MM.1S (cell line): ENCODE data around the gene PDIA6.

ENCODE experiments used
- DNase-seq: peaks from one replicate; pipeline ENCODE4 v3.0.0-alpha.2; 2015
- H2AFZ ChIP-seq: fragments of 300-600 bp; sonication (generic); 2 replicates; pipeline ENCODE4 v1.6.0; 2016; ENCODE audit warnings: antibody characterized with exemption, low read length
- H3F3A ChIP-seq: fragments of 300-600 bp; sonication (generic); 2 replicates; pipeline ENCODE4 v1.6.1; 2016; ENCODE audit warnings: mild to moderate bottlenecking, antibody characterized with exemption, low read length, moderate library complexity, mixed read lengths; ENCODE audit not compliant: insufficient read depth
- H3K27ac ChIP-seq: fragments of 300-600 bp; sonication (generic); 2 replicates; pipeline ENCODE4 v1.5.1; 2016; ENCODE audit warnings: mild to moderate bottlenecking, low read length
- H3K27me3 ChIP-seq: fragments of 300-600 bp; sonication (generic); replicated peaks from 2 replicates; pipeline ENCODE4 v1.6.0; 2016; ENCODE audit warnings: low read length; ENCODE audit not compliant: insufficient read depth
- H3K36me3 ChIP-seq: fragments of 300-600 bp; sonication (generic); replicated peaks from 2 replicates; pipeline ENCODE4 v1.6.1; 2016; ENCODE audit warnings: mild to moderate bottlenecking, low read length, mixed read lengths; ENCODE audit not compliant: insufficient read depth
- H3K4me1 ChIP-seq: fragments of 300-600 bp; sonication (generic); 2 replicates; pipeline ENCODE4 v1.6.1; 2016; ENCODE audit warnings: low read length, mixed read lengths
- H3K4me2 ChIP-seq: fragments of 300-600 bp; sonication (generic); 2 replicates; pipeline ENCODE4 v1.6.0; 2016; ENCODE audit warnings: low read depth, low read length
- H3K4me3 ChIP-seq: fragments of 300-600 bp; sonication (generic); 2 replicates; pipeline ENCODE4 v1.5.1; 2016; ENCODE audit warnings: low read length, mixed read lengths
- H3K79me2 ChIP-seq: fragments of 300-600 bp; sonication (generic); 2 replicates; pipeline ENCODE4 v1.6.1; 2016; ENCODE audit warnings: mixed run types, low read length, mixed read lengths
- H3K9ac ChIP-seq: fragments of 300-600 bp; sonication (generic); 2 replicates; pipeline ENCODE4 v1.6.1; 2016; ENCODE audit warnings: low read length, mixed read lengths
- H3K9me2 ChIP-seq: fragments of 300-600 bp; sonication (generic); replicated peaks from 2 replicates; pipeline ENCODE4 v1.6.1; 2016; ENCODE audit warnings: mild to moderate bottlenecking, low read length, mixed read lengths; ENCODE audit not compliant: insufficient read depth
- H3K9me3 ChIP-seq: fragments of 300-600 bp; sonication (generic); replicated peaks from 2 replicates; pipeline ENCODE4 v1.6.1; 2016; ENCODE audit warnings: mild to moderate bottlenecking, low read length, mixed read lengths; ENCODE audit not compliant: insufficient read depth
- H4K20me1 ChIP-seq: fragments of 300-600 bp; sonication (generic); 2 replicates; pipeline ENCODE4 v1.6.1; 2016; ENCODE audit warnings: mild to moderate bottlenecking, low read length, moderate library complexity, mixed read lengths; ENCODE audit not compliant: insufficient read depth
- CTCF ChIP-seq: fragments of 300-600 bp; sonication (generic); IDR thresholded peaks from 2 replicates; pipeline ENCODE4 v1.5.1; 2016; ENCODE audit warnings: antibody characterized with exemption, low read length, mixed read lengths
- EZH2 ChIP-seq: fragments of 300-600 bp; sonication (generic); optimal IDR thresholded peaks from 2 replicates; pipeline ENCODE3; 2017; ENCODE audit warnings: low read depth, mild to moderate bottlenecking, antibody characterized with exemption, low read length, mixed read lengths
- EZH2phosphoT487 ChIP-seq: fragments of 300-600 bp; sonication (generic); IDR thresholded peaks from 2 replicates; pipeline ENCODE4 v1.6.1; 2018; ENCODE audit warnings: antibody characterized with exemption, low read length

Gene PDIA6

GRCh38 chr2:10770956-10771750 lies 41.4 kb downstream of the PDIA6 start:
- no peak for DNase-seq
- Histone ChIP-seq H3K9me3 (no peaks in the 10 kb centered on the region), H3K4me3 (no peak overlapping the region), H3K4me2 (no peak overlapping the region), H3K36me3 (no peaks in the 10 kb centered on the region), H3K27ac (no peak overlapping the region), H2AFZ (no peak overlapping the region), H3K4me1 (no peaks in the 10 kb centered on the region), H4K20me1 (no peaks in the 10 kb centered on the region), H3K9ac (no peak overlapping the region), H3K9me2 (no peaks in the 10 kb centered on the region), H3K27me3 (no peaks in the 10 kb centered on the region), H3K79me2 (no peaks in the 10 kb centered on the region), H3F3A (no peaks in the 10 kb centered on the region)
- TF ChIP-seq CTCF (no peak), EZH2 (no peak), EZH2phosphoT487 (no peak)

GRCh38 chr2:10768063-10768507 lies 44.5 kb downstream of the PDIA6 start:
- no peak overlapping the region for H3K27ac ChIP-seq
- H3K4me2 ChIP-seq, result no peak overlapping the region
- no peaks in the 10 kb centered on the region for H3K36me3 ChIP-seq
- no peaks in the 10 kb centered on the region for H4K20me1 ChIP-seq
- H3K9me3 ChIP-seq, result no peaks in the 10 kb centered on the region
- DNase-seq, result no peak
- H3K79me2 ChIP-seq, result no peaks in the 10 kb centered on the region
- no peak overlapping the region for H3K4me3 ChIP-seq
- no peaks in the 10 kb centered on the region for H3K4me1 ChIP-seq
- H3K9me2 ChIP-seq, result no peaks in the 10 kb centered on the region
- no peaks in the 10 kb centered on the region for H3K27me3 ChIP-seq
- no peaks in the 10 kb centered on the region for H3F3A ChIP-seq
- H2AFZ ChIP-seq, result no peak overlapping the region
- H3K9ac ChIP-seq, result no peak overlapping the region
- no peak for TF ChIP-seq EZH2phosphoT487
- no peak for TF ChIP-seq EZH2
- no peak for TF ChIP-seq CTCF

GRCh38 chr2:10765914-10766313 lies 46.7 kb downstream of the PDIA6 start:
- Histone ChIP-seq H2AFZ (no peak overlapping the region), H3K9me3 (no peaks in the 10 kb centered on the region), H3K9ac (no peak overlapping the region), H3K4me1 (no peaks in the 10 kb centered on the region), H3F3A (no peaks in the 10 kb centered on the region), H3K27ac (no peak overlapping the region), H3K36me3 (no peaks in the 10 kb centered on the region), H3K27me3 (no peaks in the 10 kb centered on the region), H3K4me2 (no peak overlapping the region), H3K9me2 (no peaks in the 10 kb centered on the region), H3K79me2 (no peaks in the 10 kb centered on the region), H4K20me1 (no peaks in the 10 kb centered on the region), H3K4me3 (no peak overlapping the region)
- DNase-seq, result no peak
- TF ChIP-seq CTCF (no peak), EZH2phosphoT487 (no peak), EZH2 (no peak)
